Neural cell (in vitro differentiated cells): Measurements from ENCODE around the gene ROCK2. TPM values are rescaled to one million over a fixed set of nuclear protein-coding genes. Genes with fewer than 3 reads are reported as not detected.

Experiments
- H2AFZ ChIP-seq: fragments of 200-600, 300-800 bp; sonication (generic), shearing (Covaris generic); 2 replicates; pipeline ENCODE4 v1.6.0; 2014; ENCODE audit warnings: low read depth, mild to moderate bottlenecking, antibody characterized with exemption, low read length, moderate library complexity
- H3F3A ChIP-seq: fragments of 200-600 bp; shearing (Covaris generic); 2 replicates; pipeline ENCODE4 v1.6.1; 2016; ENCODE audit warnings: mild to moderate bottlenecking, moderate library complexity, mixed read lengths, antibody characterized with exemption, low read length; ENCODE audit not compliant: insufficient read depth, poor library complexity, severe bottlenecking
- H3K27ac ChIP-seq: fragments of 200-600, 300-800 bp; sonication (generic), shearing (Covaris generic); 2 replicates; pipeline ENCODE4 v1.5.1; 2014; ENCODE audit warnings: mild to moderate bottlenecking, low read length, moderate library complexity
- H3K27me3 ChIP-seq: fragments of 300-800, 200-600 bp; sonication (generic), shearing (Covaris generic); 2 replicates; pipeline ENCODE4 v1.6.0; 2014; ENCODE audit warnings: mild to moderate bottlenecking, low read depth, low read length, moderate library complexity; ENCODE audit not compliant: insufficient read depth
- H3K36me3 ChIP-seq: fragments of 300-800, 200-600 bp; sonication (generic), shearing (Covaris generic); 2 replicates; pipeline ENCODE4 v1.5.1; 2014; ENCODE audit warnings: mild to moderate bottlenecking, antibody characterized with exemption, low read length, moderate library complexity; ENCODE audit not compliant: insufficient read depth
- H3K4me2 ChIP-seq: fragments of 300-800, 200-600 bp; sonication (generic), shearing (Covaris generic); 2 replicates; pipeline ENCODE4 v1.6.0; 2014; ENCODE audit warnings: mild to moderate bottlenecking, low read length
- H3K4me3 ChIP-seq: fragments of 300-800, 200-600 bp; sonication (generic), shearing (Covaris generic); 2 replicates; pipeline ENCODE4 v1.5.1; 2014; ENCODE audit warnings: mild to moderate bottlenecking, low read length, moderate library complexity
- H3K79me2 ChIP-seq: fragments of 200-600 bp; shearing (Covaris generic); replicated peaks from 2 replicates; pipeline ENCODE4 v1.6.0; 2014; ENCODE audit warnings: mild to moderate bottlenecking, low read length, moderate library complexity; ENCODE audit not compliant: insufficient read depth
- H3K9ac ChIP-seq: fragments of 300-800, 200-600 bp; sonication (generic), shearing (Covaris generic); 2 replicates; pipeline ENCODE4 v1.6.1; 2016; ENCODE audit warnings: mild to moderate bottlenecking, low read length, mixed read lengths
- H3K9me2 ChIP-seq: fragments of 200-600 bp; shearing (Covaris generic); 2 replicates; pipeline ENCODE4 v1.6.1; 2016; ENCODE audit warnings: mild to moderate bottlenecking, low read length, mixed read lengths; ENCODE audit not compliant: insufficient read depth
- H3K9me3 ChIP-seq: fragments of 200-600, 300-800 bp; sonication (generic), shearing (Covaris generic); 2 replicates; pipeline ENCODE4 v1.6.1; 2016; ENCODE audit warnings: mild to moderate bottlenecking, mixed run types, low read length, moderate library complexity, mixed read lengths
- H4K20me1 ChIP-seq: fragments of 200-600 bp; shearing (Covaris generic); 2 replicates; pipeline ENCODE4 v1.6.1; 2016; ENCODE audit warnings: mild to moderate bottlenecking, mixed run types; ENCODE audit not compliant: insufficient read depth
- EP300 ChIP-seq: fragments of 450-650 bp; conservative IDR thresholded peaks from 2 replicates; pipeline ENCODE4 v1.6.1; 2014; ENCODE audit warnings: antibody characterized with exemption, mild to moderate bottlenecking, moderate library complexity; ENCODE audit not compliant: poor library complexity, severe bottlenecking
- EZH2 ChIP-seq: fragments of 200-600, 300-800 bp; shearing (Covaris generic), sonication (generic); IDR thresholded peaks from 2 replicates; pipeline ENCODE4 v1.6.1; 2014; ENCODE audit warnings: antibody characterized with exemption, low read length, borderline replicate concordance, mild to moderate bottlenecking; ENCODE audit not compliant: insufficient read depth, poor library complexity, severe bottlenecking
- MXI1 ChIP-seq: fragments of 450-650 bp; conservative IDR thresholded peaks from 2 replicates; pipeline ENCODE4 v1.6.1; 2014; ENCODE audit warnings: antibody characterized with exemption, mild to moderate bottlenecking; ENCODE audit not compliant: poor library complexity, severe bottlenecking
- POLR2AphosphoS5 ChIP-seq: IDR thresholded peaks from 2 replicates; pipeline ENCODE4 v1.6.1; 2012
- RAD21 ChIP-seq: fragments of 450-650 bp; conservative IDR thresholded peaks from 2 replicates; pipeline ENCODE4 v1.6.1; 2014; ENCODE audit warnings: antibody characterized with exemption, mild to moderate bottlenecking, moderate library complexity
- SMC3 ChIP-seq: fragments of 450-650 bp; conservative IDR thresholded peaks from 2 replicates; pipeline ENCODE4 v1.6.1; 2014; ENCODE audit warnings: antibody characterized with exemption, mild to moderate bottlenecking, moderate library complexity; ENCODE audit not compliant: poor library complexity
- TAF1 ChIP-seq: IDR thresholded peaks from 2 replicates; pipeline ENCODE4 v1.6.1; 2012; ENCODE audit warnings: low read depth
- polyA plus RNA-seq: library from polyadenylated mRNA; depleted of rRNA; stranded (reverse); fragments of >200 nt; gene quantifications from 2 replicates; pipeline ENCODE4 v1.2.3, GENCODE V29; 2014
- TF ChIP-seq, protein P1 (sequence below): IDR thresholded peaks from 2 replicates; pipeline ENCODE4 v1.6.1; 2012; ENCODE audit warnings: borderline replicate concordance
- TF ChIP-seq, protein P2 (sequence below): fragments of 450-650 bp; IDR thresholded peaks from 2 replicates; pipeline ENCODE4 v1.5.1; 2014; ENCODE audit warnings: antibody characterized with exemption, mild to moderate bottlenecking, moderate library complexity; ENCODE audit not compliant: poor library complexity, severe bottlenecking

Gene ROCK2
- polyA plus RNA-seq, 1 donor from 2014 or later = 25.7 TPM

DNA sequence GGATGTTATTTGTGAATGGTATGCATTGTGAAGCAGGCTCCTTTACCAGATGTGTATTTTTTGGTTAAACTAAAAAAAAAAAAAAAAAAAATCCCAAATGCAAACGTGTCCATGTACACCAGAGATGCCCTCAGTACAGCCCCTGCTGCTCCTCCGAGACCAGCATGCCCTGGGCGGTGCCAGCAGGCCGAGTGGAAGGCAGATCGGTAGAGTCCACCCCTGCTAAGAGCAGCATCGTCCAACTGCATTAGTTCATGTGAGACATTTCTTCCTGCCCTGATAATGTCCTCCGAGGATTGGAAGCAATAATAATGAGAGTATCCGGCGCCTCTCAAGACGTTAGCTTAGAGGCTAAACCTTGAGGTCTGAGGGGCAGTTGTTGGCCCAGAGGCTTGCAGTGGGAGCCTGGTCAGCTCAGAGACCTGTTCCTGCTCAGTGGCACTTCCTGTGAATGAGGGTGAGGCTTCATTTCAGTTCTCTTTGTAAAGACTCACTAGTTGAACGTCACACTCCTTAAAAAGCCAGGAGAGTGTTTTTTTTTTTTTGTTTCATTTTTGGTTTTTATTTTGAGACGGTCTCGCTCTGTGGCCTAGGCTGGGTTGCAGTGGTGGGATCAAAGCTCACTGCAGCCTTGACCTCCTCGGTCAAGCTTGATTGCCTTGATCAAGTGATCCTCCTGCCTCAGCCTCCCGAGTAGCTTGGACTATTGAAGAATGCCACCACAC is 183.5 kb downstream of the ROCK2 start:
- Histone ChIP-seq H2AFZ (no peak overlapping the region), H4K20me1 (no peaks in the 10 kb centered on the region), H3K27ac (no peak overlapping the region), H3K27me3 (peaks cover 3% of the 10 kb centered on the region), H3K4me2 (no peak overlapping the region), H3F3A (peaks cover 4% of the 10 kb centered on the region), H3K79me2 (no peaks in the 10 kb centered on the region), H3K9me3 (no peaks in the 10 kb centered on the region), H3K36me3 (no peaks in the 10 kb centered on the region), H3K9me2 (no peaks in the 10 kb centered on the region), H3K9ac (no peak overlapping the region), H3K4me3 (no peak overlapping the region)
- TF ChIP-seq EP300 = no peak
- TF ChIP-seq, protein P1, sequence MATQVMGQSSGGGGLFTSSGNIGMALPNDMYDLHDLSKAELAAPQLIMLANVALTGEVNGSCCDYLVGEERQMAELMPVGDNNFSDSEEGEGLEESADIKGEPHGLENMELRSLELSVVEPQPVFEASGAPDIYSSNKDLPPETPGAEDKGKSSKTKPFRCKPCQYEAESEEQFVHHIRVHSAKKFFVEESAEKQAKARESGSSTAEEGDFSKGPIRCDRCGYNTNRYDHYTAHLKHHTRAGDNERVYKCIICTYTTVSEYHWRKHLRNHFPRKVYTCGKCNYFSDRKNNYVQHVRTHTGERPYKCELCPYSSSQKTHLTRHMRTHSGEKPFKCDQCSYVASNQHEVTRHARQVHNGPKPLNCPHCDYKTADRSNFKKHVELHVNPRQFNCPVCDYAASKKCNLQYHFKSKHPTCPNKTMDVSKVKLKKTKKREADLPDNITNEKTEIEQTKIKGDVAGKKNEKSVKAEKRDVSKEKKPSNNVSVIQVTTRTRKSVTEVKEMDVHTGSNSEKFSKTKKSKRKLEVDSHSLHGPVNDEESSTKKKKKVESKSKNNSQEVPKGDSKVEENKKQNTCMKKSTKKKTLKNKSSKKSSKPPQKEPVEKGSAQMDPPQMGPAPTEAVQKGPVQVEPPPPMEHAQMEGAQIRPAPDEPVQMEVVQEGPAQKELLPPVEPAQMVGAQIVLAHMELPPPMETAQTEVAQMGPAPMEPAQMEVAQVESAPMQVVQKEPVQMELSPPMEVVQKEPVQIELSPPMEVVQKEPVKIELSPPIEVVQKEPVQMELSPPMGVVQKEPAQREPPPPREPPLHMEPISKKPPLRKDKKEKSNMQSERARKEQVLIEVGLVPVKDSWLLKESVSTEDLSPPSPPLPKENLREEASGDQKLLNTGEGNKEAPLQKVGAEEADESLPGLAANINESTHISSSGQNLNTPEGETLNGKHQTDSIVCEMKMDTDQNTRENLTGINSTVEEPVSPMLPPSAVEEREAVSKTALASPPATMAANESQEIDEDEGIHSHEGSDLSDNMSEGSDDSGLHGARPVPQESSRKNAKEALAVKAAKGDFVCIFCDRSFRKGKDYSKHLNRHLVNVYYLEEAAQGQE = no peak
- TF ChIP-seq MXI1 = no peak
- no peak for TF ChIP-seq SMC3
- no peak for TF ChIP-seq POLR2AphosphoS5
- no peak for TF ChIP-seq TAF1
- no peak for TF ChIP-seq EZH2
- TF ChIP-seq RAD21 = no peak
- TF ChIP-seq, protein P2, sequence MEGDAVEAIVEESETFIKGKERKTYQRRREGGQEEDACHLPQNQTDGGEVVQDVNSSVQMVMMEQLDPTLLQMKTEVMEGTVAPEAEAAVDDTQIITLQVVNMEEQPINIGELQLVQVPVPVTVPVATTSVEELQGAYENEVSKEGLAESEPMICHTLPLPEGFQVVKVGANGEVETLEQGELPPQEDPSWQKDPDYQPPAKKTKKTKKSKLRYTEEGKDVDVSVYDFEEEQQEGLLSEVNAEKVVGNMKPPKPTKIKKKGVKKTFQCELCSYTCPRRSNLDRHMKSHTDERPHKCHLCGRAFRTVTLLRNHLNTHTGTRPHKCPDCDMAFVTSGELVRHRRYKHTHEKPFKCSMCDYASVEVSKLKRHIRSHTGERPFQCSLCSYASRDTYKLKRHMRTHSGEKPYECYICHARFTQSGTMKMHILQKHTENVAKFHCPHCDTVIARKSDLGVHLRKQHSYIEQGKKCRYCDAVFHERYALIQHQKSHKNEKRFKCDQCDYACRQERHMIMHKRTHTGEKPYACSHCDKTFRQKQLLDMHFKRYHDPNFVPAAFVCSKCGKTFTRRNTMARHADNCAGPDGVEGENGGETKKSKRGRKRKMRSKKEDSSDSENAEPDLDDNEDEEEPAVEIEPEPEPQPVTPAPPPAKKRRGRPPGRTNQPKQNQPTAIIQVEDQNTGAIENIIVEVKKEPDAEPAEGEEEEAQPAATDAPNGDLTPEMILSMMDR = no peak

GRCh38 chr2:11160256-11160655 is 184.2 kb downstream of the ROCK2 start:
- H3K4me3 ChIP-seq = no peak overlapping the region
- H3K27ac ChIP-seq = no peak overlapping the region
- no peaks in the 10 kb centered on the region for H4K20me1 ChIP-seq
- H2AFZ ChIP-seq = no peak overlapping the region
- H3K27me3 ChIP-seq = peaks cover 3% of the 10 kb centered on the region
- H3K4me2 ChIP-seq = no peak overlapping the region
- H3K9ac ChIP-seq = no peak overlapping the region
- H3F3A ChIP-seq = peaks cover 6% of the 10 kb centered on the region
- no peaks in the 10 kb centered on the region for H3K9me2 ChIP-seq
- H3K79me2 ChIP-seq = no peaks in the 10 kb centered on the region
- H3K36me3 ChIP-seq = no peaks in the 10 kb centered on the region
- TF ChIP-seq MXI1 = no peak
- TF ChIP-seq RAD21 = no peak
- no peak for TF ChIP-seq POLR2AphosphoS5
- no peak for TF ChIP-seq EP300
- no peak for TF ChIP-seq SMC3
- TF ChIP-seq, protein P2 = no peak
- TF ChIP-seq, protein P1 = no peak
- no peak for TF ChIP-seq EZH2
- no peak for TF ChIP-seq TAF1
- no peaks in the 10 kb centered on the region for H3K9me3 ChIP-seq
